Muscle of arm (tissue), 12 donors: ENCODE data around the gene INTS2. TPM values are rescaled to one million over a fixed set of nuclear protein-coding genes. Genes with fewer than 3 reads are reported as not detected.
"Not testable (repeated sequence)": the region's sequence is repeated elsewhere in the genome, so short reads cannot be mapped to it uniquely, and the experiment has no call there.

Experiments
- DNase-seq: peaks from one replicate; pipeline ENCODE4 v3.0.0-alpha.2; 2013
- polyA plus RNA-seq, 12 donors: library from polyadenylated mRNA; unstranded; fragments of 120-200 nt; gene quantifications; one replicate each; pipeline ENCODE4 v1.2.1, GENCODE V29; 2013; ENCODE audit not compliant: insufficient read length in 12 of 12

The INTS2 gene
- polyA plus RNA-seq, 12 donors, result 9.2 to 15.0 (median 12.1) TPM; not detected in 1

DNA sequence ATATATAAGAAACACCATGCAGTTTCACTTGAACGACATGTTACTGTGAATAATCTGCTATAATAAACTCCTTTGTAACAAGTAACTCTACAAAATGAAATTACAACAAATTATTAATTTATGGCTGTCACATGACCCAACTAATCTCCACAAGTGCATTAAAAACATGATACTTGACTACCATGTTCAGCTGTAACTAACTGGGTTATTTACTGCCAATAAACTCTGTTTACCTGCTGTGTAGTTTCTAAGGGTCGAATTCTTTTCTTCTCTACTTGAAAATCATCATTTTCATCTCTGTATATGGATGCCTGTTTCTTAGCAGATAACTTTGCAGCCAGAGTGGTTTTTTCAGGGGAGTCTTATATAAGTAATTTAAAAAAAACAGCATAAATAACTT is 78.9 kb downstream of the INTS2 start:
- DNase-seq, result no peak

DNA sequence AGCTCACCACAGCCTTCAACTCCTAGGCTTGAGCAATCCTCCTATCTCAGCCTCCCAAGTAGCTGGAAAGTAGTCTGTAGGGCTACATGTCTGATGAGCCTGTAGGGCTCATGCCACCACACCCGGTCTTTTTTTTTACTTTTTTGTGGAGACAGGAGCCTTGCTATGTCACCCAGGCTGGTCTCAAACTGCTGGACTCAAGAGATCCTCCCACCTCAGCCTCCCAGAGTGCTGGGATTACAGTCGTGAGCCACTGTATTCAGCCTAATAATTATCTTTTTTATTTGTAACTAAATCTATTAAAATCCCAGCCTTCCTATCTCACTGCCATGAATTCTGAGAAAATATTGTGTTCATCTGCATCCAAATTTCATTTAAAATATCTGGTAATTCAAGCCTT is 79.5 kb downstream of the INTS2 start:
- DNase-seq, result no peak

DNA sequence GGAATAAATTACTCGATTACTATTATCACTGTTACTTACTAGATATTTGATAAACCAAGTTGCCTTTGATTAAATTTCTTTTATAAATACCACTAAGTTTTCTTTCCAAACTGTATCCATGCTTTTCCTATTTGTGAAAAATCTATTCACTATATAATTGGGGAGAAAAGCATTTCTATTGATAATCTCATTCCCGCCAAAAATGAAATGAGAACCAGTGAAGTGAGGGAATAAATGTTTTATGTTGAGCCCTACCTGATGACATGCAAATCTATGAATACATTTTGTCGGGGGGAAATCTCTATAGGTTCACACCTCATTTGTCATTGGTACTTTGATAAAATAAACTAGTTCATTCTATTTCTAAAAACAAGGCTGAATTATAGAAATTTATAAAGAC is 80.1 kb downstream of the INTS2 start:
- DNase-seq, result no peak

DNA sequence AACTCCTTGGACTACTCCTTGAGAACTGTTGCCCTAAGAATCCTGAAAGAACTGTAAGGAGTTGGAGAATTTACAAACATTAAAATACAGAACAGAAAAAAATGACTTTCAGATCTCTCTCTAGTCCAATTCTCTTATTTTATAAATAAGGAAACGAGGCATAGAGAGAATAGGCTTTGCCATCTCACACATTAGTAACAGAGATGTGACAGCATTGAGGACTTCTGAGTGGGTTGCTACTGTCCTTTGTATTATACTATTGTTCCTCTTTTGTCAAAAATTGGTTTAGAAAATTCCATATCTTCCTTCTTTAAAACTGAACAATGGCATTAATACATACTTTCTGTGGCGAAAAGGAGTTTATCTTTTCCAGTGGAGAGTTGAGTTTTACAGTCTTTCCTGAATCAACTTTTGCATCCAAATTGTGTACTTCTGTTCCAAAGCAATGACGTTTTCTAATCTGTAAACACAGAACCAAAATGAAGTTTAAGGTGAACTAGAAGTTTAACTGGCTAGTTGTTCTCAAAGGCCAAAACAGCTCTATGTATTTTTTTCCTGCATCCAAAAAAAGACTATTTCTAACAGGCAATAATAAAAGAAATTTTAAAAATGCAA is 80.9 kb downstream of the INTS2 start:
- no peak for DNase-seq

DNA sequence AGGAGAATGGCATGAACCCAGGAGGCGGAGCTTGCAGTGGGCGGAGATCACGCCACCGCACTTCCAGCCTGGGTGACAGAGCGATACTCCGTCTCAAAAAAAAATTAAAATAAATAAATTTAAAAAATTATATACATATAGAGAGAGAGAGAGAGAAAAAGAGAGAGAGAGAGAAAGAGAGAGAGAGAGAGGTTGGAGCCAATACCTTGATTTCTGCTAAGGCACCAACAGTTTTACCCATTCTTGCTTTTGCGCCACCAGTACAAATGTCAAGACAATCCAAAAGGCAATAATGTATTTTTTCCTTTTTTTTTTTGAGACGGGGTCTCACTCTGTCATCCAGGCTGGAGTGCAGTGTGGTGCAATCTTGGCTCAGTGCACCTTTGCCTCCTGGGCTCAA is 81.7 kb downstream of the INTS2 start:
- no peak for DNase-seq

DNA sequence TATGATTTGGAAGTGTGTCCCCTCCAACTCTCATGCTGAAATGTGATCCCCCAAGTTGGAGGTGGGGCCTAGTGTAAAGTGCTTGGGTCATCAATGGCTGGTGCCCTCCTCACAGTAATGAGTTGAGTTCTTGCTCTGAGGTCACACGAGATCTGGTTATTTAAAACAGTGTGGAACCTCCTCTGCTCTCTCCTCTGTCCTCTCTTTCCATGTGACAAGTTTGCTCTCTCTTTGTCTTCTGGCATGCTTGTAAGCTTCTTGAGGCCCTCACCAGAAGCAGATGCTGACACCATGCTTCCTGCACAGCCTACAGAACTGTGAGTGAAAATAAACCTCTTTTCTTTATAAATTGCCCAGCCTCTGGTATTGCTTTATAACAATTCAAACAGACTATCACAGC is 84.3 kb downstream of the INTS2 start:
- DNase-seq, result no peak

DNA sequence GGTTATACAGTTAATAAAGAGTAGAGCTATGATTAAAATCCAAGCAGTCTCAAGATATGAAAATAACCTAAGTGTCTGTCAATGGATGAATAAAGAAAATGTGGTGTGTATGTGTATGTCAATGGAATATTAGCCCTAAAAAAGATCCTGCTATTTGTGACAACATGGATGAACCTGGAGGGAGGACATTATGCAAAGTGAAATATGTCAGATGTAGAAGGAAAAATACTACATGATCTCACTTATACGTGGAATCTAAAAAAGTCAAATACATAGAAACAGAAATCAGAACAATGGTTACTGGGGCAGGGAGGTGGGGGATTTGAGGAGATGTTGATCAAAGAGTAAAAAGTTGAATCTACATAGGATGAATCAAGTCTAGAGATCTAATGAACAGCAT is 84.9 kb downstream of the INTS2 start:
- no peak for DNase-seq

DNA sequence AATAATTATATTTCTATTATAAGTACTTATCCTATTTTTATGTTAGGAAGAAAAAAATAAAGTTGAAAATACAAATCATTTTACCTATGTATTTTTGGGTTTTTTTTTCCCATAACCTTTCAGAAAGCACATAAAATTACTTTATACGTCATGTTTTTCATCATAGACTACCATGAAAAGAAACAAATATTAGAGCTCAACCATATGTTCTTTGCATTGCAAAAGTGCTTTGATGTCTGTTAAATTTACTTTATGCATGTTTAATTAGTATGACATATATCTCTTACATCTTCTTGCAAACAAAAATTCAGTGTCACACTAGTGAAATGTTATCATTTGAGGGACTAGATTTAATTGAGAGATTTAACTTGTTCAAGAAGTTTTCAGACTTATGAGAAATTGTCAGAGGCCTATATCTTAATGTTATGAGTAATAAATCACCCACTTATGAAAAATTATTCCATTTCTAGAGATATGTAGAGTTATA is 88.4 kb downstream of the INTS2 start:
- DNase-seq, result no peak

DNA sequence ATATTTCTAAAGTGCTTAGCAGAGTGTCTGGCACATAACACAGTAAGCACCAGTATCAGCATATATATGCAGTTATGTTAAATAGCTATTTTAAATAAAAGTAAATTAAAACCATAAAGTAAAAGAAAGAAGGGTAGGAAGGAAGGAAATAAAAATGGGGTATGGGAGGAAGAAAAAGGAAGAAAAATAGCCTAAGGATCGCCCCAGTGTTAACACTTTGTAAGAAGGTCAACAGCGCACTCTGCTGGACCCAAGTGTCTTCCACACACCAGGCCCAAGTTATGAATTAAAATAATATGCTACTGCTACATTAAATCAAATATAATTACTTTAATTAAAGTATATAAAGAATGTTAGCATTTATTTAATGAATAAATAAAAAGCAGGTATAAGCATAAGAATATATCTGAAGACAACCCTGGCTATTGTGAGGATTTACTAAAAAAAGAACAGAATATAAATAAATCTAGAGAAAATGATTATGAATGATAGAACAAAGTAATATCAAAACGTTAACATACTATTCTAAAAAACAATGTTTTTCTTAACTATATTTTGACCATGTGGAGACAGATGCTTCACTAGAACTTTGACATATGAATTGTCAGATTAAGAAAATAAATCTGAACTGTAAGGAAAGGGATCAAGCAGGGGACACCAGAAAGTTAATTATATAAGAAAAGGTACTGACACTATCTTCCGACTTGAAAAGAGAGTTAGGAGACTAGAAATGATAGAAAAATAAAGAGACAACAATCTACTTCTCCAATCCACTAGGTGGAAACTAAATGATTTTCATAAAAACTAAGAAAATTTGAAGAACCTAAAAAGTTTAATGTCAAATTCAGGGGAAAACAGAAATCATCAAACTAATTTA is 90.4 kb downstream of the INTS2 start:
- peak; percentile 72 for DNase-seq

DNA sequence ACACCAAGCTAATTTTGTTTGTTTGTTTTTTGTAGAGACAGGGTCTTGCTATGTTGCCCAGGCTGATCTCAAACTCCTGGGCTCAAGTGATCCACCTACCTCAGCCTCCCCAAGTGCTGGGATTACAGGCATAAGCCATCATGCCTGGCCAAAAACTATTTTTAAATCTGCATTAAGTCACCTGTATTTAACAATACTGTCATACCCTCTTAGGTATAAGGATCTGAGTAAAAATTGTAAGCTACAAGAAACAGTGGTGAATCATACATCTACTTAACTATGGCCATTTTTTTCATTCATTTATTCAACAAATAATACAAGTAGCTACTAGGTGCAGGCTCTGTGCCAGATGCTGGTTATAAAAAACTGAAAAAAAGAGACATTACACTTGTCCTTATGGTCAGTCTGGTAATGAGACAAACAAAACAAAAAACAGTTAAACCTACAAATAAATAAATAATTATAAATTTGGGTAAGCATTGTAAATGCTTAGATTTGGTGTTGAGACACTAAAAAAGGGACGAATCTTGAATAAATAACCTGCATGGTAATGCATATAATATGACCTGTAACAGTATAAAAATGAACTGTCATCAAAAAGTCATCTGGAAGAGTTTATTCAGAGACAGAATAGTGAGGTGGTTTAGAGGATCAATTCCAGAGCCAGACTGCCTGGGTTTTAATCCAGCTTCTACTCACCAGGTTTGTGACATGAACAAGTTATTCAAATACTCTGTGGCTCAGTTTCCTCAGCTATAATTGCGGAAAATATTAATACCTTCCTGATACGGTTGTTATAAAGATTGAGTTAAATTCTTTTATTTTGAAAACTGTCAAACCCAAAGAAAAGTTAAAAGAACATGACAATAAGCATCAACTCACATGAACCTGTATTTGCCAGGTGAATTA is 91.3 kb downstream of the INTS2 start:
- no peak for DNase-seq

DNA sequence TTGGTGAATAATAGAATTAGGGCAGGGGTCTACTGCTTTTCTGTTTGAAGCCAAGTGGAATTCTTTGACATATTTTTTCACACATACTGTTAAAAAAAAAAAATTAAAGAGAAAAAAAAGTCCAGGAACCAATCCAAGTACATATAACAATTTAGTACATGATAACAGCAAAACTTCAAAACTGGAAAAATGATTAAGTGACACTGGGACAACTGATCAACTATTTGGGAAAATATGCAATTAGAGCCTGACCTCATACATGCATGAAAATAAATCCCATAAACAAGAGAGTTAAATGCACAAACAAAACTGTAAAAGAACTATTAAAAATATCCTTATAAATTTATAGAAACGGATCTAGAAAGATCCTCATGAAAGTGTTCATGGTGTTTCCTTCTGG is 92.2 kb downstream of the INTS2 start:
- DNase-seq, result no peak

DNA sequence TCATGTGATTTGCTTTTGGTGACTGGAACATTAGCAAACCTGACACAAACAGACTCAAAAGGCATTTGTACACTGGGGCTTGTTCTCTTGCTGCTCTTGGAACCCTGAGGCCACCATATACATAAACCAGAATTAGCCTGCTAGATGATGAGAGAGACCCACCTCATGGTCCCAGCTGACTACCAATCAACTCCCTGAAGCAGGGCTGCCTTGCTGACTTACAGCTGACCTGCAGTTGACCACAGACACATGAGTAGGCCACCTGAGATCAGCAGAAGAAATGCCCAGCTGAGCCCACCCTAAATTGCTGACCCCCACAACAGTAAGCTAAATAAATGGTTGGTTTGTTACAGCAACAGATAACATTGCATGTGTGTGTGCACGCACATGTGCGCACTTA is 93.2 kb downstream of the INTS2 start:
- no peak for DNase-seq

DNA sequence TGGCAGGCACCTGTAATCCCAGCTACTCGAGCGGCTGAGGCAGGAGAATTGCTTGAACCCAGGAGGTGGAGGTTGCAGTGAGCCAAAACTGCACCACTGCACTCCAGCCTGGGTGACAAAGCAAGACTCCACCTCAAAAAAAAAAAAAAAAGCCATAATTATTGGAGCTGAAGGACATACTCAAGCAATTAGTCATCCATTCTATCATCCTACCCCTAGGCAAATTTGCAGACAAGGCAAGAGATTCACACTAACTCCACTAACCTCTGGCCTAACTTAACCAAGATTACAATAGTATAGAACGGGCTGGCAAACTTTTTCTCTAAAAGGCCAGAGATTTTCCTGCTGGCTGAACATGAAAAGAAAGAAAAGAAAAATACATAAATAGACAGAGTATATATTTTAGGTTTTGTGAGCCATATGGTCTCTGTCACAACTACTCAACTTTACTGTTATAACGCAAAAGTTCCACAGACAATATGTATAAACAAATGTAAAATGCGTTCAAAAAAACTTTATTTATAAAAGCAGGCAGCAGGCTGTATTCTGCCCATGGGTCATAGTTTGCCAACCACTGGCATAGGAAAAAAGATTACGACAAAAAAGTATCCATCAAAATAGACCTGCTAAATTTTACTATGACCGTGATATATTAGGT is 94.1 kb downstream of the INTS2 start:
- DNase-seq, result no peak

DNA sequence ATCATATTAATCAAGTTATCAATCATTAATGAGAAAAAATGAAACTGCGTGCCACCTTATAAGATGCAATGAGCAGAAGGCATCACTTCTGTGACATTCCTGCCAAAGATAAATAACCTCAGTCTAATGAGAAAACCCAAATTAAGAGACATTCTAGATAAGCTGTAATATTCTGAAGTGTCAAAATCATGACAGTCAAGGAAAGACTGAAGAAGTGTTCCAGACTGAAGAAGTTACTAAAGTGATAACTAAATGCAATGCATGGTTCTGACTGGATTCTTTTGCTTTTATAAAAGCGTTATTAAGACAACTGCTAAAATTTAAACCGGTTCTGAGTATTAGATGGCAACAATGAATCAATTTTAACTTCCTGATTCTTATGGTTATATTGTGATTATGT is 95.3 kb downstream of the INTS2 start:
- DNase-seq, result no peak

DNA sequence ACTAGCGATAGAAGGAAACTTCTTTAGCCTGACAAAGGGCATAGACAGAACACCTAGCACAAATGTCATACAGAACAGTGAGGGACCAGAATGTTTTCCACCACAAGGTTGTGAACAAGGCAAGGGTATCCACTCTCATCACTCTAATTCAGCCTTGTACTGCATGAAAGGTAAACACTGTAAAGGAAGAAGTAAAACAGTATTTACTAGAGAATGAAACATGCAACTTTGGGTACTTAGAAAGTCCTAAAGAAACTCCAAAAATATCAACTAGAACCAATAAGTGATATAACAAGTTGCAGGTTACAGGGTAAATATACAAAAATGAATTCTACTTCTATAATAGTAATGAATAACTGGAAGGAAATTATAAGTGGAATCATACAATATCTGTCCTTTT is 96.7 kb downstream of the INTS2 start:
- DNase-seq, result no peak

DNA sequence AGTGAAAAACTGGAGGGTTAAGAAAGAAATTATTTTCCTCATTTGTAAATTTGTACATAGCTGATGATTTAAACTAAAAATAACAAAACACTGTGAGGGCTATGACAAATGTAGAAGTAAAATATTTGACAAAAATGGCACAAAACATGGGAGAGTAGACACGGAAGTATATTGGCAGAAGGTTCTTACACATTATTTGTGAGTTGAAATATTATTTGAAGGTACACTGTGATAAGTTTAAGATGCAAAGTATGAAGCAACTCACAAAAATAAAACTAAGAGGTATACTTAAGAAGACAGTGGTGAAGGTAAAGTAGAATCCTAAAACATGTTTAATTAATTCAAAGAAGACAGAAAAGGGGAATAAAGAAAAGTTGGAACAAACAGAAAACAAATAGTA is 99.1 kb downstream of the INTS2 start:
- DNase-seq, result no peak

DNA sequence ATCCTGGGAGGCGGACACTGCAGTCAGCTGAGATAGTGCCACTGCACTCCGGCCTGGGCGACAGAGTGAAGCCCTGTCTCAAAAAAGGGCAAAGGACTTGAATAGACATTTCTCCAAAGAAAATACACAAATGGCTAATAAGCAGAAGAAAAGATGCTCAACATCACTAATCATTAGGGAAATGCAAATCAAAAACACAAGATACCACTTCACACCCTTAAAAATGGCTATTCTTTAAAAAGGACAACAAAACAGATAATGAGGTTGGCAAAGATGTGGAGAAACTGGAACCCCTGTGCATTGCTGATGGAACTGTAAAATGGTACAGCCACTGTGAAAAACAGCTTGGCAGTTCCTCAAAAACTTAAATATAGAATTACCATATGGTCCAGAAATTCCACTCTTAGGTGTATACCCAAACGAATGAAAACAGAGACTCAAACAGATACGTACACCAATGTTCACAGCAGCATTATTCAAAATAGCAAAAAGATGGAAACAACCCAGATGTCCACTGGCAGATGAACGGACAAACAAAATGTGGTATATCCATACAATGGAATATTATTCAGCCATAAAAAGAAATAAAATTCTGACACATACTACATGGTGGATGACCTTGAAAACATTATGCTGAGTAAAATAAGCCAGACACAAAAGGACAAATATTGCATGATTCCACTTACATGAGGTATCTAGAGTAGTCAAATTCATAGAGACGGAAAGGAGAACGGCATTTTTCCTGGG is 100.0 kb downstream of the INTS2 start:
- DNase-seq, result no peak

DNA sequence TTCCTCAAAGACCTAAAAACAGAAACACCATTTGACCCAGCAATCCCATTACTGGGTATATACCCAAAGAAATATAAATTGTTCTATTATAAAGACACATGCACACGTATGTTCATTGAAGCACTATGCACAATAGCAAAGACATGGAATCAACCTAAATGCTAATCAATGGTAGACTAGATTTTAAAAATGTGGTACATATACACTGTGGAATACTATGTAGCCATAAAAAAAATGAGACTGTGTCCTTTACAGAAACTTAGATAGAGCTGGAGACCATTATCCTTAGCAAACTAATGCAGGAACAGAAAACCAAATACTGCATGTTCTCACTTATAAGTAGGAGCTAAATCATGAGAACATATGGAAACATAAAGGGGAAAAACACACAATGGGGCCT is 100.9 kb downstream of the INTS2 start:
- not testable (repeated sequence) for DNase-seq

DNA sequence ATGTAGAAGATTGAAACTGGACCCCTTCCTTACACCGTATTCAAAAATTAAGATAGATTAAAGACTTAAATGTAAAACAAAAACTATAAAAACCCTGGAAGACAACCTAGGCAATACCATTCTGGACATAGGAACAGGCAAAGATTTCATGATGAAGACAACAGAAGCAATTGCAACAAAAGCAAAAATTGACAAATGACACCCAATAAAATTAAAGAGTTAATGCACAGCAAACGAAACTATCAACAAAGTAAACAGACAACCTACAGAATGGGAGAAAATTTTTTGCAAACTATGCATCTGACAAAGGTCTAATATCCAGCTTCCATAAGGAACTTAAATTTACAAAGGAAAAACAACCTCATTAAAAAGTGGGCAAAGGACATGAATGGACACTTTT is 101.6 kb downstream of the INTS2 start:
- not testable (repeated sequence) for DNase-seq

DNA sequence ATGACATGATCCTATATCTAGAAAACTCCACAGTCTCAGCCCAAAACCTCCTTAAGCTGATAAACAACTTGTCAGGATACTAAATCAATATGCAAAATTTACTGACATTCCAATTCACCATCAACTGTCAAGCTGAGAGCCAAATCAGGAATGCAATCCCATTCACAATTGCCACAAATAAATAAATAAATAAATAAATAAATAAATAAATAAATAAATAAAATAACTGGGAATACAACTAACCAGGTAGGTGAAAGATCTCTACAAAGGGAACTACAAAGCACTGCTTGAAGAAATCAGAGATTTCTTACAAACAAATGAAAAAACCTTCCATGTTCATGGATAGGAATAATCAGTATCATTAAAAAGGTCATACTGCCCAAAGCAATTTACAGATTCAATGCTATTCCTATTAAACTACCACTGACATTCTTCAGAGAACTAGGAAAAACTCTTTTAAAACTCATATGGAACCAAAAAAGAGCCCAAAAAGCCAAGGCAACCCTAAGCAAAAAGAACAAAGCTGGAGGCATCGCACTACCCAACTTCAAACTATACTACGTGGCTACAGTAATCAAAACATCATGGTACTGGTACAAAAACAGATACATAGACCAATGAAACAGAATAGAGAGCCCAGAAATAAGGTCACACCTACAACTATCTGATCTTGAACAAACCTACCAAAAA is 102.2 kb downstream of the INTS2 start:
- no peak for DNase-seq
